ENCODE measurements around the gene SPTSSB.

DNA sequence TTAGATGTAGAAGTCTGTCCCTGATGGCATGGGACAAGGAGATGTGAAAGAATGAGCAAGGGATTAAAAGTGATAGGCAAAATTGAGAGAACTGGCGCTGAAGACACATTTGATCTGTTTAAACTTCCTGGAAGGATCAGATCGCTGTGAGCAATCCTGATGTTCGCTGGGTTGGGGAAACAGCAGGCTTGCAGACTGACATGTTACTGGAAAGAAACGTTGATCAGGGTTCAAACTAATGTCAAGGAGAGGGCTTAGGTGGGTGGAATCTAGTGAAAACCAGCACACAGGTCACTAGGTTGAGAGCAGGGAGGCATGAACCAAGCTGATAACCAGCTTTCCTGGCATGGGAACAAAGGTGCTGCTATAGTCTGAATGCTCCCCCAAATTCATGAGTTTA, 34.5 kb upstream of the SPTSSB start:
- no peak for TF ChIP-seq CTCF (conservative IDR thresholded peaks at IDR 0.05; ENCODE audit: low read length)
- TF ChIP-seq EZH2phosphoT487 (IDR thresholded peaks at IDR 0.05; ENCODE audit: borderline replicate concordance, low read depth, low read length), result no peak
